AG09319 (cell line): ENCODE results near the gene SLC25A1.
"Not testable (repeated sequence)": the region's sequence is repeated elsewhere in the genome, so short reads cannot be mapped to it uniquely, and the experiment has no call there.

Experiments used
- DNase-seq: peaks from one replicate; pipeline ENCODE4 v3.0.0-alpha.2; 2010; ENCODE audit warnings: low read depth; ENCODE audit errors: extremely low read depth
- TF ChIP-seq, protein P1 (sequence below): IDR thresholded peaks from 2 replicates; pipeline ENCODE4 v1.5.1; 2011; ENCODE audit warnings: low read depth, mild to moderate bottlenecking, inconsistent platforms, low read length, moderate library complexity

The SLC25A1 gene

GRCh38 chr22:19206287-19206686 lies 27.8 kb upstream of the SLC25A1 start:
- TF ChIP-seq, protein P1, sequence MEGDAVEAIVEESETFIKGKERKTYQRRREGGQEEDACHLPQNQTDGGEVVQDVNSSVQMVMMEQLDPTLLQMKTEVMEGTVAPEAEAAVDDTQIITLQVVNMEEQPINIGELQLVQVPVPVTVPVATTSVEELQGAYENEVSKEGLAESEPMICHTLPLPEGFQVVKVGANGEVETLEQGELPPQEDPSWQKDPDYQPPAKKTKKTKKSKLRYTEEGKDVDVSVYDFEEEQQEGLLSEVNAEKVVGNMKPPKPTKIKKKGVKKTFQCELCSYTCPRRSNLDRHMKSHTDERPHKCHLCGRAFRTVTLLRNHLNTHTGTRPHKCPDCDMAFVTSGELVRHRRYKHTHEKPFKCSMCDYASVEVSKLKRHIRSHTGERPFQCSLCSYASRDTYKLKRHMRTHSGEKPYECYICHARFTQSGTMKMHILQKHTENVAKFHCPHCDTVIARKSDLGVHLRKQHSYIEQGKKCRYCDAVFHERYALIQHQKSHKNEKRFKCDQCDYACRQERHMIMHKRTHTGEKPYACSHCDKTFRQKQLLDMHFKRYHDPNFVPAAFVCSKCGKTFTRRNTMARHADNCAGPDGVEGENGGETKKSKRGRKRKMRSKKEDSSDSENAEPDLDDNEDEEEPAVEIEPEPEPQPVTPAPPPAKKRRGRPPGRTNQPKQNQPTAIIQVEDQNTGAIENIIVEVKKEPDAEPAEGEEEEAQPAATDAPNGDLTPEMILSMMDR: no peak

GRCh38 chr22:19204640-19205039 lies 26.1 kb upstream of the SLC25A1 start:
- TF ChIP-seq, protein P1: no peak
- DNase-seq: no peak

More at GRCh38 chr22:19206287-19206686, 27.8 kb upstream of the SLC25A1 start:
- DNase-seq: no peak

DNA sequence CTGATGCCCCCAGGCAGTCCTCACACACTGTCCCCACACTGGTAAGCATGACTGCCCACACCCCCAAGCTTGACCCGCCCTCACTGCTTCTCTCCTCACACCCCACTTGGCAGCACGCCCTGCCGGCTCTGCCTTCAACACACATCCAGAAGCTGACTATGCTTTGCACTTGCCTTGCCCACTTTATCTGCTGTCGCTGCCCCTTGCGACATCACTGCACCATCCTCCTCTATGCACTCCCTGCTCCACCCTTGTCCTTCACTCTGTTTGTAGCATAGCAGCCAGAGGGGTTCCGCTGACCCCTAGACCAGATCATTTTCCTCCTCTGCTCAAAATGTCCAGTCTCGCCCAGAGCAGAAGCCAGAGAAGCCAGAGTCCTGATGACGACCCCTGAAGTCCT lies 25.3 kb upstream of the SLC25A1 start:
- TF ChIP-seq, protein P1: no peak
- DNase-seq: no peak

DNA sequence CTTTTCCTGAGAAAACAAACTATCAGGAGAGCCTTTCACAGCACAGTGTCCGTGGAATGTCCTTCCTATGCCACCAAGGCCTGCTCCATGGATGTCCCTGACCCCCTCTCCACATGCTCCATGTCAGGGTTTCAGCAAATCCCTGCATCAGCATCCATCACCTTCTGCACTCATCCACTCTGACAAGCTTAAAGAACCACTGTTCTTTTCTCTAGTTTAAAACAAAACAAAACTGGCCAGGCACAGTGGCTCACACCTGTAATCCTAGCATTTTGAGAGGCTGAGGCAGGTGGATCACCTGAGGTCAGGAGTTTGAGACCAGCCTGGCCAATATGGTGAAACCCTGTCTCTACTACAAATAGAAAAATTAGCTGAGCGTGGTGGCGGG lies 24.3 kb upstream of the SLC25A1 start:
- DNase-seq: not testable (repeated sequence)

- DNase-seq: no peak
- TF ChIP-seq, protein P1: no peak
Observed at GRCh38 chr22:19201869-19202798, 23.6 kb upstream of the SLC25A1 start.

DNA sequence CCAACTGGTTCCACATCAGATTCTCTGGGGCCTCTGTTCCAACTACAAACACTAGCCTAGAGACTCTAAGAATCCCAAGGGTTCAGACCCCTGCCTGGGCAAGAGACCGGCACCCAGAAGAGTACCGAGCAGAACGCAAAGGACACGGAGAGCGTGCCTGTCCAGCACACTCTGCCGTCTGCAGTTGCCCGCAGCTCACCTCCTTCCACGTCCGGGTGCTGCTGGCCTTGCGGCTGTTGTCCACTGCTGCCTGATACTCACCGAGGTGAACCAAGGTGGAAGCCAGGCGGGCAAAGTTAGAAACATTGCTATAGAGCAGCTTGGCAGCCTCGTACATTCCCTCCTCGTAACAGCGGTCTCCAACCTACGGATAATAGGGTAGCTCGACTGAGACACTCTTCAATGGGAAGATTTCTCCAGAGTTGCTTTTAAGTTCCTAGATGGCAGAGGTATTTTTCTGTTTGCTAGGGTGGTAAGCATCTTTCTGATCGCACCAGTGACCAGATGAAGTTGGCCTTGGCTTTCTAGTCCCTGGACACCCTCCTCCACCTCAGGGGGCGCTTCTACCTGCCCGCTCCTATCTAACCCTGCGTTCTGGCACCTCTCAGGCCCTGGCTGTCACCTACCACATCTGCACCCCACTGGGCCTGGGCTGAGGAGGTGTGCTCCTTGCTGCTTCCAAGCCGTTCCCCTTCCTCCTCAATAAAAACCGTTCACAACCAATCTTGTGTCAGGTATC lies 22.8 kb upstream of the SLC25A1 start:
- TF ChIP-seq, protein P1: no peak
- DNase-seq: no peak

DNA sequence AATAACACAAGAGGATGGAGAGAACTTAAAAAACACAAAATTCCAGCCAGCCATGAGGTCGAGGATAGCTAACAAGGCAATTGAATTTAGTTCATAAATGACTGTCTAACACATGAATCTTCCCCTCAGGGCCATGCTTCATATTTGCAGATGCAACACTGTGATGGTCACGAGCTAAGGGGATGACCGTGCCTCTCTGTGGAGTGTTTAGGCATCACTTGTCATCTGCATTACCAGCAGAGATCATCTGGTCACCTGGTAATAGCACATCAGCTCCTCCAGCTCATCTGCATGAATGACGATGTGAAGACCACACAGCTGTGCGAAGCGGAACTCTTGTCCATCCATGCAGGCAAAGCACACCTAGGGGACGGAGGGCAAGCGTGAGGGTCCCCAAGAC lies 20.9 kb upstream of the SLC25A1 start:
- no peak for DNase-seq
- TF ChIP-seq, protein P1: no peak
